CD4-positive, alpha-beta T cell (primary cell): ENCODE results near the gene SGSH. TPM values are rescaled to one million over a fixed set of nuclear protein-coding genes. Genes with fewer than 3 reads are reported as not detected.

Experiments
- ATAC-seq: fragments of 200-7000 bp; cut with Tn5 transposase; one replicate; pipeline ENCODE4 v1.10.0; 2022; ENCODE audit warnings: mild to moderate bottlenecking; ENCODE audit not compliant: poor library complexity
- CTCF ChIA-PET: fragments of 350-600 bp; sonication (Branson Sonifier 250); formaldehyde crosslinking; loops from one replicate; lab custom pipeline; 2021; ENCODE audit warnings: antibody characterized with exemption, inconsistent platforms; lab: Charles Lee
- POLR2A ChIA-PET: fragments of 350-600 bp; sonication (Branson Sonifier 250); formaldehyde crosslinking; loops from one replicate; lab custom pipeline; 2021; ENCODE audit warnings: antibody characterized with exemption, inconsistent platforms; lab: Charles Lee
- DNase-seq, 14 experiments: peaks; one replicate each; pipeline ENCODE4 v3.0.0-alpha.2; 2013 to 2020; ENCODE audit warnings: mixed read lengths in 2 of 14
- H3K27ac ChIP-seq, 2 donors: one replicate each; pipeline versions ENCODE4 v1.5.1 to v1.7.0; 2013; ENCODE audit warnings: low read length in 2 of 2, low read depth in 1 of 2, mild to moderate bottlenecking in 1 of 2
- H3K27me3 ChIP-seq, 2 experiments: 1 replicate in 1 of 2; 2 replicates in 1 of 2; pipeline versions ENCODE4 v1.6.1 to v1.7.0; 2013; ENCODE audit warnings: low read length in 2 of 2, control low read depth in 1 of 2, mild to moderate bottlenecking in 1 of 2, moderate library complexity in 1 of 2; ENCODE audit not compliant: insufficient read depth in 2 of 2, control insufficient read depth in 1 of 2
- H3K36me3 ChIP-seq: one replicate; pipeline ENCODE4 v1.6.1; 2013; ENCODE audit warnings: low read length, control low read depth; ENCODE audit not compliant: insufficient read depth
- H3K4me1 ChIP-seq: one replicate; pipeline ENCODE4 v1.6.1; 2013; ENCODE audit warnings: low read length, control low read depth; ENCODE audit not compliant: insufficient read depth
- H3K4me3 ChIP-seq: one replicate; pipeline ENCODE4 v1.5.1; 2013; ENCODE audit warnings: mild to moderate bottlenecking, low read length, moderate library complexity
- H3K9me3 ChIP-seq, 2 experiments: 1 replicate in 1 of 2; 2 replicates in 1 of 2; pipeline versions ENCODE4 v1.6.1 to v1.7.0; 2013; ENCODE audit warnings: low read length in 2 of 2, mild to moderate bottlenecking in 2 of 2, control low read depth in 1 of 2, moderate library complexity in 1 of 2; ENCODE audit not compliant: control insufficient read depth in 1 of 2, insufficient read depth in 1 of 2
- H3K27ac Mint-ChIP-seq: one replicate; pipeline ENCODE4 v1.8.0; 2020; ENCODE audit warnings: mixed read lengths
- H3K27me3 Mint-ChIP-seq: one replicate; pipeline ENCODE4 v1.8.0; 2021; ENCODE audit warnings: mixed read lengths
- H3K36me3 Mint-ChIP-seq: one replicate; pipeline ENCODE4 v1.8.0; 2021; ENCODE audit warnings: low read depth, mixed read lengths
- H3K4me1 Mint-ChIP-seq: one replicate; pipeline ENCODE4 v1.8.0; 2021; ENCODE audit warnings: low read depth, mixed read lengths
- H3K4me3 Mint-ChIP-seq: one replicate; pipeline ENCODE4 v1.8.0; 2020; ENCODE audit warnings: mild to moderate bottlenecking, mixed read lengths
- H3K9me3 Mint-ChIP-seq: one replicate; pipeline ENCODE4 v1.8.0; 2020; ENCODE audit warnings: mixed read lengths
- intact Hi-C, 2 experiments: fragments of 100-400 bp; cut with DNase I in 1 of 2; cut with micrococcal nuclease in 1 of 2; formaldehyde crosslinking; loops; one replicate each; pipeline versions ENCODE4 v1.15.1 to v1.9.0; 2023 to 2025; cut with DNase I, micrococcal nuclease
- total RNA-seq, 174 experiments: library from RNA in 2 of 174; stranded (reverse) in 2 of 174; gene quantifications; one replicate each; pipeline ENCODE4 v1.2.3 and lab custom pipeline; 2021 to 2026
- TF ChIP-seq, protein P1 (sequence below): fragments of 200-600 bp; IDR thresholded peaks from one replicate; pipeline ENCODE4 v1.8.0; 2022; ENCODE audit warnings: antibody characterized with exemption, mild to moderate bottlenecking

Gene SGSH
- total RNA-seq, 2 experiments from 2014 or later: 97.9 to 102 TPM

DNA sequence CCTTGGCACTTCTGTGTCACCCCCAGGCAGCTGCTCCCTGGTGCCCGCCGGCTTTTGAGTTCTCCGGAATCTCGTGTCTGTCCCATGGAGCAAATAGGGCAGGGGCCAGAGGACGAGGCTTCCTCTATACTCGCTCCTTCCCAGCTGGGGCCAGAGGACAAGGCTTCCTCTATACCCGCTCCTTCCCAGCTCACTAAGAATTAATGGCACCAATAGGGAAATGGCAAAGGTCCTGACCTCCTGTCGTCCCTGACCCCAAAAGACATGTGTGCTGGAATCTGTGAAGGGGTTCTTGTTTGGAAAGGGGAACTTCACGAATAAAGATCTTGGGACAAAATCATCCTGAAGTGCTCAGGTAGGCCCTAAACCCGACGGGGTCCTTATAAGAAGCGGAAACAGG, 7.6 kb downstream of the SGSH start:
- Mint-ChIP-seq H3K4me3 (no peak overlapping the region), H3K27ac (no peak overlapping the region), H3K4me1 (peaks cover 11% of the 10 kb centered on the region), H3K36me3 (peaks cover 68% of the 10 kb centered on the region), H3K9me3 (no peaks in the 10 kb centered on the region), H3K27me3 (no peaks in the 10 kb centered on the region)
- no peak overlapping the region for H3K27ac ChIP-seq
- peaks cover 84% of the 10 kb centered on the region for H3K36me3 ChIP-seq
- H3K27me3 ChIP-seq: no peaks in the 10 kb centered on the region
- H3K9me3 ChIP-seq: no peaks in the 10 kb centered on the region
- peaks cover 7% of the 10 kb centered on the region for H3K4me1 ChIP-seq
- H3K4me3 ChIP-seq: no peak overlapping the region
- POLR2A ChIA-PET: no interaction called here
- no peak for DNase-seq
- CTCF ChIA-PET: no interaction called here
- TF ChIP-seq, protein P1, sequence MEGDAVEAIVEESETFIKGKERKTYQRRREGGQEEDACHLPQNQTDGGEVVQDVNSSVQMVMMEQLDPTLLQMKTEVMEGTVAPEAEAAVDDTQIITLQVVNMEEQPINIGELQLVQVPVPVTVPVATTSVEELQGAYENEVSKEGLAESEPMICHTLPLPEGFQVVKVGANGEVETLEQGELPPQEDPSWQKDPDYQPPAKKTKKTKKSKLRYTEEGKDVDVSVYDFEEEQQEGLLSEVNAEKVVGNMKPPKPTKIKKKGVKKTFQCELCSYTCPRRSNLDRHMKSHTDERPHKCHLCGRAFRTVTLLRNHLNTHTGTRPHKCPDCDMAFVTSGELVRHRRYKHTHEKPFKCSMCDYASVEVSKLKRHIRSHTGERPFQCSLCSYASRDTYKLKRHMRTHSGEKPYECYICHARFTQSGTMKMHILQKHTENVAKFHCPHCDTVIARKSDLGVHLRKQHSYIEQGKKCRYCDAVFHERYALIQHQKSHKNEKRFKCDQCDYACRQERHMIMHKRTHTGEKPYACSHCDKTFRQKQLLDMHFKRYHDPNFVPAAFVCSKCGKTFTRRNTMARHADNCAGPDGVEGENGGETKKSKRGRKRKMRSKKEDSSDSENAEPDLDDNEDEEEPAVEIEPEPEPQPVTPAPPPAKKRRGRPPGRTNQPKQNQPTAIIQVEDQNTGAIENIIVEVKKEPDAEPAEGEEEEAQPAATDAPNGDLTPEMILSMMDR: no peak
- ATAC-seq: no peak
- intact Hi-C loops: no loop called here

DNA sequence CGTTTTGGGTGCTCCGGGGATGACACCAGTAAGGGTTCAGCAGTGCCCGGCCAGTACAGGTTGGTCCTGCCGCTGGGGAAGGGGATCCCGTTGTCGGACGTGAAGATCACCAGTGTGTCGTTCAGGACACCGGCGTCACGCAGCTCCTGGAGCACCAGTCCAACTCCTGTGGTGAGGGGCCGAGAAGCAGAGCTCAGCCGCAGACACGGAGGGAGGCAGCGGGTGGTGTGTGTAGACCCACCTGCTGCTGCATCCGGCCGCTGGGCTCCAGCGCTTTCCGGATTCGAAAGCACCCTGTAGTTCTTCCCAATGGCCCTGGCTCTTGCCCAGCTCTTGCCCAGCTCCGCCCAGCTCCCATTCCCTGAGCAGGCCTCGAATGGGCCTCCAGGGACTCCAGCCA, 8.0 kb downstream of the SGSH start:
- Histone ChIP-seq H3K27ac (no peak overlapping the region), H3K9me3 (no peaks in the 10 kb centered on the region), H3K4me1 (peaks cover 3% of the 10 kb centered on the region), H3K36me3 (peaks cover 80% of the 10 kb centered on the region), H3K4me3 (no peak overlapping the region), H3K27me3 (no peaks in the 10 kb centered on the region)
- no peaks in the 10 kb centered on the region for H3K9me3 Mint-ChIP-seq
- intact Hi-C loops: no loop called here
- ChIA-PET POLR2A (no interaction called here), CTCF (no interaction called here)
- H3K4me1 Mint-ChIP-seq: peaks cover 7% of the 10 kb centered on the region
- no peaks in the 10 kb centered on the region for H3K27me3 Mint-ChIP-seq
- TF ChIP-seq, protein P1: no peak
- peaks cover 64% of the 10 kb centered on the region for H3K36me3 Mint-ChIP-seq
- DNase-seq (no peak), ATAC-seq (no peak)
- H3K4me3 Mint-ChIP-seq: no peak overlapping the region
- no peak overlapping the region for H3K27ac Mint-ChIP-seq

DNA sequence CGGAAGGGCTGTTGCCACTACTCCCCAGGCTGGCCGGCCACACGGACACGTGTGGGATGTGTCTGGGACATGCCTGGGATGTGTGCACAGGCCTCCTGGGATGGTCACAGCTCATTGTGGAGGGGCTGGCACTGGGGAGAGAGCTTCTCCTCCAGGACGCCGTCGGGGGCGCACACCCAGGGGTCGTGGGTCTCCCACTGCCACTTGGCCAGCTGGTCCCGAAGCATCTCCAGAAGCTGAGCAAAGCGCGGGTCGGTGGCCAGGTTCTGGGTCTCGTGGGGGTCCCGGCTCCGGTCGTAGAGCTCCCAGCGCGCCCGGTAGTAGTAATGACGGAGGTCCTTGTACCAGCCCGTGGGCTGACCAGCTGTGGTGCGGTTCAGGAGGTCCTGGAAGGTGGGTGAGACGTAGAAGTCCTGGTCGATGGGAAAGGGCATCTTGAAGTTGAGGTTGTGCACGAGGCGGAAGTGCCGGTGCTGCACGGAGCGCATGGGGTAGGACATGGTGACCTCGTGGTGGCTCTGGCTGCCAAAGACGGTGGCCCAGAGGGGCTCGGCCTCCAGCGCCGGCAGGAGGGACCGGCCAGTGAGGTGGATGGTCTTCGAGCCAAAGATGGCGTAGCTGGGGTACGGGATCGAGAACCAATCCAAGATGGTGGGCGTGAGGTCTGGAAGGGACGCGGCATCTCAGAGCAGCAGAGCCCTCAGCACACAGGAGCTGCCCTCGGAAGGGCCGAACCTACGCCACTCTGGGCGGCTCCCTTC, 9.6 kb downstream of the SGSH start:
- POLR2A ChIA-PET: no interaction called here

More for the DNA sequence above, 9.6 kb downstream of the SGSH start:
- no peak overlapping the region for H3K4me3 ChIP-seq
- no peaks in the 10 kb centered on the region for H3K4me1 ChIP-seq
- ATAC-seq: no peak
- peaks cover 51% of the 10 kb centered on the region for H3K36me3 Mint-ChIP-seq
- intact Hi-C loops: no loop called here
- no peaks in the 10 kb centered on the region for H3K27me3 ChIP-seq
- no peaks in the 10 kb centered on the region for H3K9me3 Mint-ChIP-seq
- H3K27ac Mint-ChIP-seq: no peak overlapping the region
- TF ChIP-seq, protein P1: no peak
- no peaks in the 10 kb centered on the region for H3K4me1 Mint-ChIP-seq
- H3K9me3 ChIP-seq: no peaks in the 10 kb centered on the region
- DNase-seq: no peak
- H3K27ac ChIP-seq: no peak overlapping the region
- H3K4me3 Mint-ChIP-seq: no peak overlapping the region
- CTCF ChIA-PET: no interaction called here
- no peaks in the 10 kb centered on the region for H3K27me3 Mint-ChIP-seq
- peaks cover 69% of the 10 kb centered on the region for H3K36me3 ChIP-seq
